Neural cell (in vitro differentiated cells): ENCODE measurements around the gene ASAP3. TPM values are rescaled to one million over a fixed set of nuclear protein-coding genes. Genes with fewer than 3 reads are reported as not detected.

Experiments
- H2AFZ ChIP-seq: fragments of 200-600, 300-800 bp; sonication (generic), shearing (Covaris generic); 2 replicates; pipeline ENCODE4 v1.6.0; 2014; ENCODE audit warnings: low read depth, mild to moderate bottlenecking, antibody characterized with exemption, low read length, moderate library complexity
- H3F3A ChIP-seq: fragments of 200-600 bp; shearing (Covaris generic); 2 replicates; pipeline ENCODE4 v1.6.1; 2016; ENCODE audit warnings: mild to moderate bottlenecking, moderate library complexity, mixed read lengths, antibody characterized with exemption, low read length; ENCODE audit not compliant: insufficient read depth, poor library complexity, severe bottlenecking
- H3K27ac ChIP-seq: fragments of 200-600, 300-800 bp; sonication (generic), shearing (Covaris generic); 2 replicates; pipeline ENCODE4 v1.5.1; 2014; ENCODE audit warnings: mild to moderate bottlenecking, low read length, moderate library complexity
- H3K27me3 ChIP-seq: fragments of 300-800, 200-600 bp; sonication (generic), shearing (Covaris generic); 2 replicates; pipeline ENCODE4 v1.6.0; 2014; ENCODE audit warnings: mild to moderate bottlenecking, low read depth, low read length, moderate library complexity; ENCODE audit not compliant: insufficient read depth
- H3K36me3 ChIP-seq: fragments of 300-800, 200-600 bp; sonication (generic), shearing (Covaris generic); 2 replicates; pipeline ENCODE4 v1.5.1; 2014; ENCODE audit warnings: mild to moderate bottlenecking, antibody characterized with exemption, low read length, moderate library complexity; ENCODE audit not compliant: insufficient read depth
- H3K4me2 ChIP-seq: fragments of 300-800, 200-600 bp; sonication (generic), shearing (Covaris generic); 2 replicates; pipeline ENCODE4 v1.6.0; 2014; ENCODE audit warnings: mild to moderate bottlenecking, low read length
- H3K4me3 ChIP-seq: fragments of 300-800, 200-600 bp; sonication (generic), shearing (Covaris generic); 2 replicates; pipeline ENCODE4 v1.5.1; 2014; ENCODE audit warnings: mild to moderate bottlenecking, low read length, moderate library complexity
- H3K79me2 ChIP-seq: fragments of 200-600 bp; shearing (Covaris generic); replicated peaks from 2 replicates; pipeline ENCODE4 v1.6.0; 2014; ENCODE audit warnings: mild to moderate bottlenecking, low read length, moderate library complexity; ENCODE audit not compliant: insufficient read depth
- H3K9ac ChIP-seq: fragments of 300-800, 200-600 bp; sonication (generic), shearing (Covaris generic); 2 replicates; pipeline ENCODE4 v1.6.1; 2016; ENCODE audit warnings: mild to moderate bottlenecking, low read length, mixed read lengths
- H3K9me2 ChIP-seq: fragments of 200-600 bp; shearing (Covaris generic); 2 replicates; pipeline ENCODE4 v1.6.1; 2016; ENCODE audit warnings: mild to moderate bottlenecking, low read length, mixed read lengths; ENCODE audit not compliant: insufficient read depth
- H3K9me3 ChIP-seq: fragments of 200-600, 300-800 bp; sonication (generic), shearing (Covaris generic); 2 replicates; pipeline ENCODE4 v1.6.1; 2016; ENCODE audit warnings: mild to moderate bottlenecking, mixed run types, low read length, moderate library complexity, mixed read lengths
- H4K20me1 ChIP-seq: fragments of 200-600 bp; shearing (Covaris generic); 2 replicates; pipeline ENCODE4 v1.6.1; 2016; ENCODE audit warnings: mild to moderate bottlenecking, mixed run types; ENCODE audit not compliant: insufficient read depth
- CTCF ChIP-seq: fragments of 450-650 bp; IDR thresholded peaks from 2 replicates; pipeline ENCODE4 v1.5.1; 2014; ENCODE audit warnings: antibody characterized with exemption, mild to moderate bottlenecking, moderate library complexity; ENCODE audit not compliant: poor library complexity, severe bottlenecking
- EP300 ChIP-seq: fragments of 450-650 bp; conservative IDR thresholded peaks from 2 replicates; pipeline ENCODE4 v1.6.1; 2014; ENCODE audit warnings: antibody characterized with exemption, mild to moderate bottlenecking, moderate library complexity; ENCODE audit not compliant: poor library complexity, severe bottlenecking
- EZH2 ChIP-seq: fragments of 200-600, 300-800 bp; shearing (Covaris generic), sonication (generic); IDR thresholded peaks from 2 replicates; pipeline ENCODE4 v1.6.1; 2014; ENCODE audit warnings: antibody characterized with exemption, low read length, borderline replicate concordance, mild to moderate bottlenecking; ENCODE audit not compliant: insufficient read depth, poor library complexity, severe bottlenecking
- MXI1 ChIP-seq: fragments of 450-650 bp; conservative IDR thresholded peaks from 2 replicates; pipeline ENCODE4 v1.6.1; 2014; ENCODE audit warnings: antibody characterized with exemption, mild to moderate bottlenecking; ENCODE audit not compliant: poor library complexity, severe bottlenecking
- POLR2AphosphoS5 ChIP-seq: IDR thresholded peaks from 2 replicates; pipeline ENCODE4 v1.6.1; 2012
- RAD21 ChIP-seq: fragments of 450-650 bp; conservative IDR thresholded peaks from 2 replicates; pipeline ENCODE4 v1.6.1; 2014; ENCODE audit warnings: antibody characterized with exemption, mild to moderate bottlenecking, moderate library complexity
- REST ChIP-seq: IDR thresholded peaks from 2 replicates; pipeline ENCODE4 v1.6.1; 2012; ENCODE audit warnings: borderline replicate concordance
- SMC3 ChIP-seq: fragments of 450-650 bp; conservative IDR thresholded peaks from 2 replicates; pipeline ENCODE4 v1.6.1; 2014; ENCODE audit warnings: antibody characterized with exemption, mild to moderate bottlenecking, moderate library complexity; ENCODE audit not compliant: poor library complexity
- TAF1 ChIP-seq: IDR thresholded peaks from 2 replicates; pipeline ENCODE4 v1.6.1; 2012; ENCODE audit warnings: low read depth
- polyA plus RNA-seq: library from polyadenylated mRNA; depleted of rRNA; stranded (reverse); fragments of >200 nt; gene quantifications from 2 replicates; pipeline ENCODE4 v1.2.3, GENCODE V29; 2014

The ASAP3 gene
- polyA plus RNA-seq, 1 donor from 2014 or later: 24.9 TPM

GRCh38 chr1:23502951-23503350 lies 19.0 kb upstream of the ASAP3 start:
- H3K27ac ChIP-seq: no peak overlapping the region
- no peak for TF ChIP-seq SMC3
- TF ChIP-seq REST: no peak
- no peak for TF ChIP-seq EP300
- TF ChIP-seq POLR2AphosphoS5: no peak
- TF ChIP-seq CTCF: no peak
- TF ChIP-seq MXI1: no peak
- TF ChIP-seq RAD21: no peak
- TF ChIP-seq TAF1: no peak
- TF ChIP-seq EZH2: no peak
- H3K4me3 ChIP-seq: no peak overlapping the region
- H3K4me2 ChIP-seq: no peak overlapping the region
- no peaks in the 10 kb centered on the region for H3K9me2 ChIP-seq
- no peaks in the 10 kb centered on the region for H3K79me2 ChIP-seq
- H3K9me3 ChIP-seq: no peaks in the 10 kb centered on the region
- H3K27me3 ChIP-seq: no peaks in the 10 kb centered on the region
- H3K36me3 ChIP-seq: no peaks in the 10 kb centered on the region
- no peak overlapping the region for H3K9ac ChIP-seq
- no peaks in the 10 kb centered on the region for H3F3A ChIP-seq
- no peak overlapping the region for H2AFZ ChIP-seq
- no peaks in the 10 kb centered on the region for H4K20me1 ChIP-seq

GRCh38 chr1:23500466-23500865 lies 16.5 kb upstream of the ASAP3 start:
- H3K27ac ChIP-seq: no peak overlapping the region
- no peaks in the 10 kb centered on the region for H3K27me3 ChIP-seq
- H3K79me2 ChIP-seq: no peaks in the 10 kb centered on the region
- no peak for TF ChIP-seq SMC3
- TF ChIP-seq EZH2: no peak
- TF ChIP-seq CTCF: no peak
- TF ChIP-seq MXI1: no peak
- TF ChIP-seq REST: no peak
- no peak for TF ChIP-seq POLR2AphosphoS5
- TF ChIP-seq TAF1: no peak
- no peak for TF ChIP-seq RAD21
- no peak for TF ChIP-seq EP300
- H3K9me2 ChIP-seq: no peaks in the 10 kb centered on the region
- no peak overlapping the region for H3K9ac ChIP-seq
- H3F3A ChIP-seq: no peaks in the 10 kb centered on the region
- H2AFZ ChIP-seq: no peak overlapping the region
- H4K20me1 ChIP-seq: no peaks in the 10 kb centered on the region
- H3K36me3 ChIP-seq: no peaks in the 10 kb centered on the region
- no peak overlapping the region for H3K4me3 ChIP-seq
- H3K9me3 ChIP-seq: no peaks in the 10 kb centered on the region
- H3K4me2 ChIP-seq: no peak overlapping the region
